Astrocyte (in vitro differentiated cells and primary cell): ENCODE results near the gene C3orf38.

Experiments
- EZH2 ChIP-seq: IDR thresholded peaks from 2 replicates; pipeline ENCODE4 v1.6.1; 2012; ENCODE audit warnings: mild to moderate bottlenecking, low read length, inconsistent platforms; ENCODE audit not compliant: insufficient read depth
- TF ChIP-seq, protein P1 (sequence below): IDR thresholded peaks from 2 replicates; pipeline ENCODE4 v1.5.1; 2011; ENCODE audit warnings: low read depth, mild to moderate bottlenecking, inconsistent platforms, low read length, moderate library complexity; ENCODE audit not compliant: insufficient read depth

DNA sequence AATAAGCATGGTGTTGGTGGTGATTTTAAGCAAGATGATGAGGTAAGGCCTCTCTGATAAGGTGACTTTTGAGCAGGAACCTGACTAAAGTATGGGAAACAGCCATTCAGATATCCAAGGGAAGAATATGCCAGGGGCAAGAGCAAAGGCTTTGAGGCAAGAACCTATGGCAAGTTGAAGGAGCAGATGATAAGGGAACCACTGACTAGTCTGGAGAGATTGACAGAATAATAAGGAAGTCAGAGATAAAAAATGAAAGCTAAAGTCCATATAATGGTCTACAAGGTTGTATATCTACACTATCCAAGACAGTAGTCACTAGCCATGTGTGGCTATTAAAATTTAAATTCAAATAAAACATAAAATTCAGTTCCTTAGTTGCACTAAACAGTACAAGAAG lies 2.5 kb upstream of the C3orf38 start:
- TF ChIP-seq, protein P1, sequence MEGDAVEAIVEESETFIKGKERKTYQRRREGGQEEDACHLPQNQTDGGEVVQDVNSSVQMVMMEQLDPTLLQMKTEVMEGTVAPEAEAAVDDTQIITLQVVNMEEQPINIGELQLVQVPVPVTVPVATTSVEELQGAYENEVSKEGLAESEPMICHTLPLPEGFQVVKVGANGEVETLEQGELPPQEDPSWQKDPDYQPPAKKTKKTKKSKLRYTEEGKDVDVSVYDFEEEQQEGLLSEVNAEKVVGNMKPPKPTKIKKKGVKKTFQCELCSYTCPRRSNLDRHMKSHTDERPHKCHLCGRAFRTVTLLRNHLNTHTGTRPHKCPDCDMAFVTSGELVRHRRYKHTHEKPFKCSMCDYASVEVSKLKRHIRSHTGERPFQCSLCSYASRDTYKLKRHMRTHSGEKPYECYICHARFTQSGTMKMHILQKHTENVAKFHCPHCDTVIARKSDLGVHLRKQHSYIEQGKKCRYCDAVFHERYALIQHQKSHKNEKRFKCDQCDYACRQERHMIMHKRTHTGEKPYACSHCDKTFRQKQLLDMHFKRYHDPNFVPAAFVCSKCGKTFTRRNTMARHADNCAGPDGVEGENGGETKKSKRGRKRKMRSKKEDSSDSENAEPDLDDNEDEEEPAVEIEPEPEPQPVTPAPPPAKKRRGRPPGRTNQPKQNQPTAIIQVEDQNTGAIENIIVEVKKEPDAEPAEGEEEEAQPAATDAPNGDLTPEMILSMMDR: no peak
- no peak for TF ChIP-seq EZH2
